ACC112 (cell line): Measurements from ENCODE around the gene ADCY3.
A peak's percentile ranks its signal among the peaks of the same experiment; 100 is the strongest.

ENCODE experiments used
- H2AFZ ChIP-seq: fragments of 200-600 bp; sonication (generic); one replicate; pipeline ENCODE4 v1.6.0; 2017; ENCODE audit warnings: antibody characterized with exemption, low read length; ENCODE audit not compliant: unreplicated experiment
- H3K27ac ChIP-seq: fragments of 200-600 bp; sonication (generic); 2 replicates; pipeline ENCODE4 v1.5.1; 2014; ENCODE audit warnings: low read depth, mild to moderate bottlenecking, antibody characterized with exemption, low read length, moderate library complexity
- H3K27me3 ChIP-seq: fragments of 200-600 bp; sonication (generic); 2 replicates; pipeline ENCODE4 v1.6.1; 2014; ENCODE audit warnings: mild to moderate bottlenecking, antibody characterized with exemption, low read length, moderate library complexity, mixed read lengths; ENCODE audit not compliant: insufficient read depth
- H3K36me3 ChIP-seq: fragments of 200-600 bp; sonication (generic); 2 replicates; pipeline ENCODE4 v1.6.1; 2016; ENCODE audit warnings: mild to moderate bottlenecking, antibody characterized with exemption, low read length, moderate library complexity, mixed read lengths; ENCODE audit not compliant: insufficient read depth
- H3K4me1 ChIP-seq: fragments of 200-600 bp; sonication (generic); one replicate; pipeline ENCODE4 v1.6.1; 2016; ENCODE audit warnings: low read length, mixed read lengths; ENCODE audit not compliant: insufficient read depth, unreplicated experiment, control insufficient read depth
- H3K4me3 ChIP-seq: fragments of 200-600 bp; sonication (generic); 2 replicates; pipeline ENCODE4 v1.5.1; 2014; ENCODE audit warnings: mild to moderate bottlenecking, low read depth, low read length
- H3K79me2 ChIP-seq: fragments of 200-600 bp; sonication (generic); one replicate; pipeline ENCODE4 v1.6.0; 2016; ENCODE audit warnings: low read length; ENCODE audit not compliant: control insufficient read depth, unreplicated experiment, insufficient read depth

Gene ADCY3

DNA sequence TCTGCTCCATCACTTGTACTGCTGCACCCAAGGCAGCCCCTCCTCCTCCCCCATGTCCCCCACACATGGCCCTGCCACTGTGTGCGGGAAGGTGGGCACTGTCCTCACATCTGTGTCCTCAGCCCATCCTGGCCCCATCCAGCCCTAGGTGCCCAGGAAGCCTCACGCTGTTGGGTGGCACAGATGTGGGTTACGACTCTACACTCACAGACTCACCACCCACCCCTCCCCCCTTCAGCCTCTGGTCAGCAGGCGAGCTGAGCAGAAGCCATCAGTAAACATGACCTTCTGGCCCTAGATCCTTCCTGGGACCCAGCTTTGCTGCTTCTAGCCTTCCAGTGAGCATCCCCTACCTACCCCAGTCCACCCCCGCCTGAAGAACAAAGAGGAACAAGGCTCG lies 43.0 kb downstream of the ADCY3 start:
- no peaks in the 10 kb centered on the region for H3K79me2 ChIP-seq
- no peak overlapping the region for H3K27ac ChIP-seq
- no peaks in the 10 kb centered on the region for H3K36me3 ChIP-seq
- H3K27me3 ChIP-seq, result no peaks in the 10 kb centered on the region
- H3K4me3 ChIP-seq, result no peak overlapping the region
- no peak overlapping the region for H2AFZ ChIP-seq
- H3K4me1 ChIP-seq, result peaks cover 26% of the 10 kb centered on the region

- H3K4me3 ChIP-seq, result no peak overlapping the region
- H3K4me1 ChIP-seq, result peaks cover 33% of the 10 kb centered on the region
- no peaks in the 10 kb centered on the region for H3K79me2 ChIP-seq
- H3K27ac ChIP-seq, result no peak overlapping the region
- no peak overlapping the region for H2AFZ ChIP-seq
- no peaks in the 10 kb centered on the region for H3K36me3 ChIP-seq
- no peaks in the 10 kb centered on the region for H3K27me3 ChIP-seq
These were observed 44.1 kb downstream of the ADCY3 start for GRCh38 chr2:24875901-24876300.

DNA sequence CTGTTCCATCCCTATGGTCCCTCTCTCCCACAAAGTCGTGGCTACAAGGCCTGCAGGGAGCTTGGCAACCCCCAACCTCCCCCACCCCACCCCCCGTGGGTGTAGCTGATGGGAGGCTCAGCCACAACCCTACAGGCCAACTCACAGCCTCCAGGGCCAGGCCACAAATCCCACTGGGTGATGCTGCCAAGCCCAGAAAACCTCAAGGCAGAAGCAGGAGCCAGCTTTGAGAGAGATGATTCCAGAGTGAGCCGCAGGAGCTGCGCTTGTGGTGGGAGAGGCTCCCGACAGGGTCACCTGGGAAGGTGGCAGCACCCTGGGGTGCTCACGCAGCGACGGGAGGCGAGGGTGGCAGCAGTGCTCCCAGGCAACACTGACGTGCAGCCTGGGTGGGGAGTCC lies 44.8 kb downstream of the ADCY3 start:
- Histone ChIP-seq H3K27me3 (no peaks in the 10 kb centered on the region), H3K4me3 (no peak overlapping the region), H3K27ac (no peak overlapping the region), H2AFZ (no peak overlapping the region), H3K36me3 (no peaks in the 10 kb centered on the region), H3K79me2 (no peaks in the 10 kb centered on the region), H3K4me1 (peaks cover 33% of the 10 kb centered on the region)

- Histone ChIP-seq H3K27me3 (no peaks in the 10 kb centered on the region), H2AFZ (no peak overlapping the region), H3K79me2 (no peaks in the 10 kb centered on the region), H3K36me3 (no peaks in the 10 kb centered on the region), H3K4me3 (no peak overlapping the region), H3K27ac (0 out of 2 replicates have a peak overlapping the region, but pooled peaks have one; percentile 19), H3K4me1 (peaks cover 33% of the 10 kb centered on the region)
These were observed 46.0 kb downstream of the ADCY3 start for GRCh38 chr2:24874035-24874434.

- H3K27ac ChIP-seq, result no peak overlapping the region
- no peaks in the 10 kb centered on the region for H3K36me3 ChIP-seq
- H2AFZ ChIP-seq, result no peak overlapping the region
- H3K79me2 ChIP-seq, result no peaks in the 10 kb centered on the region
- no peak overlapping the region for H3K4me3 ChIP-seq
- H3K4me1 ChIP-seq, result peaks cover 33% of the 10 kb centered on the region
- no peaks in the 10 kb centered on the region for H3K27me3 ChIP-seq
These were observed 46.4 kb downstream of the ADCY3 start for GRCh38 chr2:24873619-24874018.

- Histone ChIP-seq H3K79me2 (no peaks in the 10 kb centered on the region), H3K4me3 (no peak overlapping the region), H3K36me3 (no peaks in the 10 kb centered on the region), H2AFZ (no peak overlapping the region), H3K27ac (no peak overlapping the region), H3K4me1 (peaks cover 33% of the 10 kb centered on the region), H3K27me3 (no peaks in the 10 kb centered on the region)
These were observed 47.5 kb downstream of the ADCY3 start for GRCh38 chr2:24872344-24873115.

DNA sequence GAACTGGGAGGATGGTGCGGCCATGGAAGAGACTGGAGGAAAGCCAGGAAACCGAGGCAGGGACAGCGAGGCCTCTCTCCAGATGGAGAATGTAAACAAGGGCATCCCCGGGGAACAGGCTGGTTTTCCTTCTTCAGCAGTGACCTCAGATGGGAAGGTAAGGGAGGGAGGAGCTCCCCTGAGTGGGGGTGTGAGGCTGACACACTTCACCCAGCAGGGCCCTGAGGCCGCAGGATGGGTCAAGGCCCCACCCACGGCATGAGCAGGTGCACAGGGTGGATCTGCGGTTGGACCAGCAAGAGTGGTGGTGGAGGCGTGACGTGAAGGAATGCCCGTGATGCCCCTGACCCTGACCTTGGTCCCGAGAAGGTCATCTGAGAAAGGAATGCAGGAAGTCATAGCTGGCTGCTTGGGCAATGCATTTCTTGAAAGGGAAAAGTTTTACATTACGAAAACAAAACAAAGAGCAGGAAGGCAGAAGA lies 48.1 kb downstream of the ADCY3 start:
- Histone ChIP-seq H3K4me3 (no peak overlapping the region), H3K27ac (no peak overlapping the region), H3K36me3 (no peaks in the 10 kb centered on the region), H2AFZ (no peak overlapping the region), H3K27me3 (no peaks in the 10 kb centered on the region), H3K4me1 (peaks cover 33% of the 10 kb centered on the region), H3K79me2 (no peaks in the 10 kb centered on the region)

DNA sequence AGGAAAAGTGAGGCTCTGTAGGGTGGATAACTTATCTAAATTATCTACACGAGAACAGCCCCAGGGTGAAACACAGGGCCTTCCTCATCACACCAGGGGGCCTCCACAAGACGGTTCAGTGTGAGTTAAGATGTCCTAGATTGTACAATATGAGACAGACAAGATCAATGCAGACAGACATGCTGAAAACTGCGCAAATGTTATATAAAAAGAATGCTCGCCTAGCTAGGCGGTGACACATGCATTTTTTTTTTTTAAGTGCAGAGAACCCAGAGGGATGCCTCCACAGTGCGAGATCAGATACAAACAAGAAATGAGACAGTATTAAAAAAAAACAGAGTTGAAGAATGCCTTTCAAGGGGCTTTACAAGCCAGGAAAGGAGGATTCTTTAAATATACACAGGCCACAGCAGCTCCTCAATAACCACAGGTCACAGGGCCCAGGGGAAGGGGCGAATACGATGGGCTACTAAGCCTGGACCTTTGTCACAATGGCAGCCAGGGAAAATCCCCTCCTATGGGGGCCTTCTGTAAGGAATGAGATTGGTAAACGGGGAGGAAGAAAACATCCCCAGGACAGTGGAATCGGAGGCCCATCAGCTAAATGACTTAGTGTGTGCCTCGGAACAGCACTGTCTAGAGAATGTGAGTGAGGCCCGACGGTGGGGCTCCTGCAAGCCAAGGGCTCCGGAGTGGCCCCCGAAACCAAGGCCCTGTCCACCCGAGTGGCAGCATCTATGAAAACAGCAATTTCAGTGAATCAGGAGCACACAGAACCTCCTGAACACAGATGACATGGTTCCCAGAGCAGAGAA lies 48.9 kb downstream of the ADCY3 start:
- Histone ChIP-seq H2AFZ (no peak overlapping the region), H3K36me3 (no peaks in the 10 kb centered on the region), H3K4me3 (no peak overlapping the region), H3K27me3 (no peaks in the 10 kb centered on the region), H3K4me1 (peaks cover 33% of the 10 kb centered on the region), H3K27ac (no peak overlapping the region), H3K79me2 (no peaks in the 10 kb centered on the region)

DNA sequence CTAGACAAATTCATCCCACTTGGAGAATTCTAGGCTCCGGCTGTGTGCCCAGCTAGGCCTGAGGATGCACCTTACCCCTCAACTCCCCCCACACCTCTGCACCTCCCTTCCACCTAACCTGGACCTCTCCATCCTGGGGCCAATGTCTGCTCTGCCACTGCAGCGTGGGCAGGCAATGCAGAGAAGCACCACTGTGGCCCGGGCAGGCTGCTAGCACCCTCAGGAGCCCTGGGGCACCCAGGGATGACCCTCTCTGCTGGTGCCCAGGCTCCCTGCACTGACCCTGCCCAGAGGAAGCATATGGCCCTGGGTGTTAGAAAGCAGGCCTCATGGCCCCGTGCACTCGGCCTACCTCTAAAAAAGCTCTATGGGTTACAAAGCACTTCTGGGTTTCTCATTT lies 49.6 kb downstream of the ADCY3 start:
- no peak overlapping the region for H2AFZ ChIP-seq
- H3K36me3 ChIP-seq, result no peaks in the 10 kb centered on the region
- H3K79me2 ChIP-seq, result no peaks in the 10 kb centered on the region
- peaks cover 30% of the 10 kb centered on the region for H3K4me1 ChIP-seq
- no peak overlapping the region for H3K27ac ChIP-seq
- H3K27me3 ChIP-seq, result no peaks in the 10 kb centered on the region
- no peak overlapping the region for H3K4me3 ChIP-seq

DNA sequence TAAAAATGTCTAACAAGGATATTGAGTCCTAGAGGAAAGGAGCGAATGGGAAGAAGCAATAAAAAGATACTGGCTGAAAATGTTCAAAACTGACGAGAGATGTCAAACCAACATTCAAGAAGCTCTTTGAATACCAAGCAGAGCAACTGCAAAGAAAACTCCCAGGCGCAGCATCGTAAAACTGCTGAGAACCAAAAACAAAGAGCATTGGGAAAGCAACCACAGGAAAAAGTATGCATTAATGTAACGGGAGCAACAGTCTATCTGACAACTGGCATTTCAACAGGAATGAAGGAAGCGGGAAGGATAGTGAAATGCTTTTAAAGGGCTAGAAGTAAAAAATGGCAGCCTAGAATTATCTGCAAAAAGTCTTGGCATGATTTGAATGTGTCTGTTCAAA lies 53.1 kb downstream of the ADCY3 start:
- H3K27ac ChIP-seq, result no peak overlapping the region
- no peaks in the 10 kb centered on the region for H3K27me3 ChIP-seq
- no peak overlapping the region for H2AFZ ChIP-seq
- no peaks in the 10 kb centered on the region for H3K36me3 ChIP-seq
- peaks cover 6% of the 10 kb centered on the region for H3K4me1 ChIP-seq
- H3K4me3 ChIP-seq, result no peak overlapping the region
- no peaks in the 10 kb centered on the region for H3K79me2 ChIP-seq

- H3K27me3 ChIP-seq, result no peaks in the 10 kb centered on the region
- no peaks in the 10 kb centered on the region for H3K79me2 ChIP-seq
- H2AFZ ChIP-seq, result no peak overlapping the region
- H3K27ac ChIP-seq, result no peak overlapping the region
- H3K4me1 ChIP-seq, result no peaks in the 10 kb centered on the region
- H3K36me3 ChIP-seq, result no peaks in the 10 kb centered on the region
- no peak overlapping the region for H3K4me3 ChIP-seq
These were observed 56.4 kb downstream of the ADCY3 start for GRCh38 chr2:24863641-24864040.
